ENCODE data around the gene NTM. TPM values are rescaled to one million over a fixed set of nuclear protein-coding genes. Genes with fewer than 3 reads are reported as not detected.

NTM gene
- total RNA-seq, 4 donors from 2014 or later: 3.6 to 11.8 (median 7.8) TPM

DNA sequence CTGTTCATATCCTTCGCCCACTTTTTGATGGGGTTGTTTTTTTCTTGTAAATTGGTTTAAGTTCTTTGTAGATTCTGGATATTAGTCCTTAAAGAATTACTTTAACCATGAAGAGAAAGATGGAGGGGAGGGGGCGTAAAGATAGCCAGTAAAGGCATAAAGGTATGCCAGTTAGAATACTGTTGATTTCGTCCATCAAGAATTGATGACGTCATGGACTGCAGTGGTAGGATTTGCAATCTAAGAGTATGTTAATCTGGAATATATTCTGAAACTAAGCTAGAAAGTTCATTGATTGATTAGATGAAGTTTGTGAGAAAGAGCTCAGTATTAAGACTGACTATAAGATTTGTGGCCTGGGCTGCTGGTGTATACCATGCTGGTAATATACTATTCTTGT lies 856.1 kb downstream of the NTM start:
- Histone ChIP-seq H3K4me1 (no peaks in the 10 kb centered on the region), H3K9me3 (peaks cover 0 to 4% (median 0%) of the 10 kb centered on the region in 3 donors), H3K36me3 (no peaks in the 10 kb centered on the region), H3K4me3 (no peak overlapping the region), H3K27ac (no peak overlapping the region), H3K27me3 (no peaks in the 10 kb centered on the region)
- ATAC-seq: no peak
- TF ChIP-seq POLR2A (IDR thresholded peaks at IDR 0.05) (no peak), POLR2AphosphoS5 (IDR thresholded peaks at IDR 0.05) (no peak), EP300 (IDR thresholded peaks at IDR 0.05) (no peak)
- TF ChIP-seq, protein P1, sequence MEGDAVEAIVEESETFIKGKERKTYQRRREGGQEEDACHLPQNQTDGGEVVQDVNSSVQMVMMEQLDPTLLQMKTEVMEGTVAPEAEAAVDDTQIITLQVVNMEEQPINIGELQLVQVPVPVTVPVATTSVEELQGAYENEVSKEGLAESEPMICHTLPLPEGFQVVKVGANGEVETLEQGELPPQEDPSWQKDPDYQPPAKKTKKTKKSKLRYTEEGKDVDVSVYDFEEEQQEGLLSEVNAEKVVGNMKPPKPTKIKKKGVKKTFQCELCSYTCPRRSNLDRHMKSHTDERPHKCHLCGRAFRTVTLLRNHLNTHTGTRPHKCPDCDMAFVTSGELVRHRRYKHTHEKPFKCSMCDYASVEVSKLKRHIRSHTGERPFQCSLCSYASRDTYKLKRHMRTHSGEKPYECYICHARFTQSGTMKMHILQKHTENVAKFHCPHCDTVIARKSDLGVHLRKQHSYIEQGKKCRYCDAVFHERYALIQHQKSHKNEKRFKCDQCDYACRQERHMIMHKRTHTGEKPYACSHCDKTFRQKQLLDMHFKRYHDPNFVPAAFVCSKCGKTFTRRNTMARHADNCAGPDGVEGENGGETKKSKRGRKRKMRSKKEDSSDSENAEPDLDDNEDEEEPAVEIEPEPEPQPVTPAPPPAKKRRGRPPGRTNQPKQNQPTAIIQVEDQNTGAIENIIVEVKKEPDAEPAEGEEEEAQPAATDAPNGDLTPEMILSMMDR (IDR thresholded peaks at IDR 0.05): no peak
- WGBS, 2 donors (ENCODE audit: low coverage in 1 of 2): 94 to 100% methylated on average over 2 to 4 of the region's 4 CpGs

DNA sequence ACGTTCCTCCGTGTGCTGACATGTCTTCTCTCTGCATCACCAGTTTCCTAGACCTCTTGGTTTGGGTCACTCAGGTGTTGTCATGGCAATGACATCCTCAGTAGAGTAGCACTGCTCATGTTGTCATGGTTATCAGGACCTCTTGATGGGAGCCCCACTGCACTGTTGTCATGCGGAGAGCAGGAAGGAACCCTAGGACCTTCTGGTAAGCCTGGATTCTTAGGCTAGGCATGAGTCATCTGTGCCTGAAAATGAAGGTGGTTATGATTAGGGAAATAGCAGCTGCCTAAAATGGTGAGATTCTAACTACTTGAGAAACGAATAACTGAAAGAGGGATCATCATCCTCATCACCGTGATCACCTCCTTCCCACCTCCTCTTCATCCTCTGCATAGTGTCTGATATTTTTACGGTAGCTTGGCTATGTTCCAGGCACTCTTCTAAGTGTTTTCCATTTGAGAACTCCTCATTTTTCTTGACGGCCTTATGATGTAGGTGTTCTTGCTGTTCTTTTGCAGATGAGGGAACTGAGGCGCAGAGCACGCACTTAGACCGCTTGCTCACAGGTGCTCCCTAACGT lies 858.4 kb downstream of the NTM start:
- no peak overlapping the region for H3K4me3 ChIP-seq
- H3K27ac ChIP-seq: no peak overlapping the region
- WGBS, 2 donors (ENCODE audit: low coverage in 1 of 2): 84 to 86% methylated on average over 11 of the region's 11 CpGs
- H3K27me3 ChIP-seq: no peaks in the 10 kb centered on the region
- H3K9me3 ChIP-seq: peaks cover 0 to 4% (median 0%) of the 10 kb centered on the region in 3 donors
- TF ChIP-seq POLR2A (IDR thresholded peaks at IDR 0.05) (no peak), POLR2AphosphoS5 (IDR thresholded peaks at IDR 0.05) (no peak), EP300 (IDR thresholded peaks at IDR 0.05) (no peak)
- TF ChIP-seq, protein P1 (IDR thresholded peaks at IDR 0.05): no peak
- no peak for ATAC-seq
- H3K4me1 ChIP-seq: no peaks in the 10 kb centered on the region
- H3K36me3 ChIP-seq: no peaks in the 10 kb centered on the region

DNA sequence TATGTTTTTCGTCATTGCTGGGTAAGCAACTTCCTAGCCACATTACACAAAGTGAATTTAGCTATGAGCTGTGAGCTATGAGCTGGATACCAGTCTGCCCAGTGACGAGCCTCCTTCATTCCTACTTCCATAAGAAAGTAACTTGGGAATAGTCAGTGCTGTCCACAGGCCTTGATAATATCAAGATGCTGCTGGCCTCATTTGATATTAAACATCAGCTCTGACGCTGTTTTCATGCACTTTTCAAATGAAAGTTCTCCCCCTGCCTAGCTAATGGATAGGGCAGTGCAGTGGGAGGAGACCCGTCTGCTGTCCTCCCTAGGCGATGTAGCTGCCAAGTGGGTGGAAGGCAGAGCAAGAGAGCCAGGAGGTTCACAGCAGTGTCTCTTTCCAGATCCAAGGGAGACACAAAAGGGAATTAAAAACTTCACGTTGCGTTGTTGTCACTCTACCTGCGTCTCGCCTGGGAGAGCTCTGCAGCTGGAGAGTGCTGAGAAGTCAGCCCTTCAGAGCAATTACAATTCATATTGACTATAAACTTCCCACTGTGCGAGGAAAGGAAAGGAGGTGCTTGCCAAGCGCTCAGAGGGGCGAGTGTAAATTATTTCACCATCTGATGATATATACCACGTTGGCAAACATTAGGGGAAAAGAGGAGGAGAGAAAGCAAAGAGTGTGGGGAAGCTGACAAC lies 861.4 kb downstream of the NTM start:
- H3K27me3 ChIP-seq: no peaks in the 10 kb centered on the region
- H3K27ac ChIP-seq: no peak overlapping the region
- no peak overlapping the region for H3K4me3 ChIP-seq
- ATAC-seq: no peak
- no peaks in the 10 kb centered on the region for H3K36me3 ChIP-seq
- no peaks in the 10 kb centered on the region for H3K4me1 ChIP-seq
- WGBS, 2 donors (ENCODE audit: low coverage in 1 of 2): 45 to 50% methylated on average over 9 to 11 of the region's 13 CpGs
- TF ChIP-seq, protein P1 (IDR thresholded peaks at IDR 0.05): no peak
- TF ChIP-seq POLR2AphosphoS5 (IDR thresholded peaks at IDR 0.05): no peak
- no peaks in the 10 kb centered on the region for H3K9me3 ChIP-seq

DNA sequence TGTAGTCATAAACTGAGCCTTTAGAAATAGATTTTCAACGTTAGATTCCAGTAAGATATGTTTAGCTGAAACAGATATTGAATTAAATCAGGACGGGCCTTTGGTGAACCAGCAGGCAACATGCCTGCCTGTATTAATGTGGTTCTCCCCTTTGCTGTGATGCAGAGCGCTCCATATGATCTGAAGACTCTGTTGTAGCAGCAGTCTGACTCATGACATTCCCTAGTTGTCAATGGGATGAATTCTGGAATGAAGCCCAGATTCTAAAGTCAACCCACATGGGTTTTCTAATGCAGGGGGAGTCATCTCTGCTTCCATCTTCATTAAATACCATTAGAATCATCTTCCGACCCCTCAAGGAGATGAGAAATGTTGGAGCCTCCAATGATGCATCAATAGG lies 864.5 kb downstream of the NTM start:
- 69 to 75% methylated on average over 3 of the region's 4 CpGs for WGBS, 2 donors (ENCODE audit: low coverage in 1 of 2)
- no peak for ATAC-seq
- TF ChIP-seq, protein P1 (IDR thresholded peaks at IDR 0.05): no peak
- Histone ChIP-seq H3K27ac (no peak overlapping the region), H3K9me3 (no peaks in the 10 kb centered on the region), H3K4me1 (no peaks in the 10 kb centered on the region), H3K4me3 (no peak overlapping the region), H3K27me3 (no peaks in the 10 kb centered on the region), H3K36me3 (no peaks in the 10 kb centered on the region)

DNA sequence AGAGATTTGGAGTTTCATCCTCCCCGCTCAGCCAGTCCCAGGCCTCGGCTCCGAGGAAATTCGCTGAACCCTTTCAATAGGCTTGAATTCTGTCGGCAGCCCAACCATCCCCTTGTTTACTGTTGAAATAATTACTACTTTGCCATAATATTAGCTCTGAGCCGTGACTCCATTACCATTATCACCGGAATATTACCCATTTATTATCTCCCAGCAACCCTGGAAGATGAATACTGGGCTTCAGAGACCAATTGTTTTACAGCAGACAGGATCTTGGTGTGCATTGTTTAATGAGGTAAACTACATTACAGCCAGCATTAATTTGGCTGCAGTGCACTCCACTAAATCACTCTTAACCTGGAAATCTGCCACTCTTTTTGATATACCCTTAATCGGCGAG lies 867.4 kb downstream of the NTM start:
- H3K4me3 ChIP-seq: no peak overlapping the region
- 90 to 96% methylated on average over 7 to 9 of the region's 9 CpGs for WGBS, 2 donors (ENCODE audit: low coverage in 1 of 2)
- H3K27me3 ChIP-seq: no peaks in the 10 kb centered on the region
- no peaks in the 10 kb centered on the region for H3K36me3 ChIP-seq
- ATAC-seq: no peak
- H3K9me3 ChIP-seq: no peaks in the 10 kb centered on the region
- H3K27ac ChIP-seq: peak overlapping the region in 1 of 4 donors; percentile 32
- TF ChIP-seq, protein P1 (IDR thresholded peaks at IDR 0.05): no peak
- TF ChIP-seq POLR2A (IDR thresholded peaks at IDR 0.05) (no peak), EP300 (IDR thresholded peaks at IDR 0.05) (no peak), POLR2AphosphoS5 (IDR thresholded peaks at IDR 0.05) (no peak)
- no peaks in the 10 kb centered on the region for H3K4me1 ChIP-seq
